LNCaP clone FGC (cell line): Measurements from ENCODE around the gene DCUN1D1.

Source experiments
- DNase-seq: peaks from one replicate; pipeline ENCODE4 v3.0.0-alpha.2; 2011; ENCODE audit warnings: low read depth
- H3K4me3 ChIP-seq: 2 replicates; pipeline ENCODE4 v1.5.1; 2011; ENCODE audit warnings: mild to moderate bottlenecking, low read depth, low read length, control low read depth
- TF ChIP-seq, protein P1 (sequence below): IDR thresholded peaks from 2 replicates; pipeline ENCODE4 v1.5.1; 2012; ENCODE audit warnings: mild to moderate bottlenecking; ENCODE audit not compliant: control insufficient read depth, insufficient read depth; ENCODE audit errors: extremely low read depth

DCUN1D1 gene

DNA sequence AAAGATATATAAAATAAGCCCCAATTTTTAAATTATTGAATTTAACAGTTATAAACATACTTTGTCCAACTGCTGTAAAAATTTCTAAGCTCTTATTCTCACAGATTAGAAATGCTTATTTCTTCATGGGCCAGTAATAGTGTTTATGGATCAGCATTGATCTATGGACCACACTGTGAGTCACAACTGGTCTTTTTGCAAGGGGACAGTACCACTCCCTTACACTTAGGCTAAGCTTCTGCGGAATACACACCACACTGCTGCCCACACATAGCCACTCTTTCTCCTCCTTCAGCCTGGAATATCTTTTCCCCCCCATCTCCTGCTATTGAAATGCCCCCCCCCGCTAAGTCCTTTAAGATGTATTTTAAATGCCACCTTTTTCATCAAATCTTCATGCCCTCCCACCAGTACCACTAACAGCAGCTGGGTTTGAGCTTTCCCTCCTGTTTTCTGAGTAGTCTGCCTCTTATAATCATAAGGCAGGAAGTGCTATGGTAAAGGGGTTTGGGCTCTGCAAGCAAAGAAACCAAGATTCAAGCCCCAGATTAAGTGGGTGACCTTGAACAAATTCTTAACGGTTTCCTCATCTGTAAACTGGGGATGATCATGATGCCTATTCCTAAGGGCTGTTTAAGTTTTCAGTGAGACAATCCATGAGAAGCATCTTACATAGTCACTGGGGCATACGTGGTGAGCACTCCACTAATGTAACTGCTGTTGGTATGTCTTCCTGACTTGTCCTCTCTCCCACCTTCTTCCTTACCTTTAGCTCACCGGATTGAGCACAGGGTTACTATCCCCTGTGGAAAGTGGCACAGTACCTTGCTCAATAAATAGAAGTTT, 69.2 kb downstream of the DCUN1D1 start:
- DNase-seq = no peak
- no peak overlapping the region for H3K4me3 ChIP-seq
- TF ChIP-seq, protein P1, sequence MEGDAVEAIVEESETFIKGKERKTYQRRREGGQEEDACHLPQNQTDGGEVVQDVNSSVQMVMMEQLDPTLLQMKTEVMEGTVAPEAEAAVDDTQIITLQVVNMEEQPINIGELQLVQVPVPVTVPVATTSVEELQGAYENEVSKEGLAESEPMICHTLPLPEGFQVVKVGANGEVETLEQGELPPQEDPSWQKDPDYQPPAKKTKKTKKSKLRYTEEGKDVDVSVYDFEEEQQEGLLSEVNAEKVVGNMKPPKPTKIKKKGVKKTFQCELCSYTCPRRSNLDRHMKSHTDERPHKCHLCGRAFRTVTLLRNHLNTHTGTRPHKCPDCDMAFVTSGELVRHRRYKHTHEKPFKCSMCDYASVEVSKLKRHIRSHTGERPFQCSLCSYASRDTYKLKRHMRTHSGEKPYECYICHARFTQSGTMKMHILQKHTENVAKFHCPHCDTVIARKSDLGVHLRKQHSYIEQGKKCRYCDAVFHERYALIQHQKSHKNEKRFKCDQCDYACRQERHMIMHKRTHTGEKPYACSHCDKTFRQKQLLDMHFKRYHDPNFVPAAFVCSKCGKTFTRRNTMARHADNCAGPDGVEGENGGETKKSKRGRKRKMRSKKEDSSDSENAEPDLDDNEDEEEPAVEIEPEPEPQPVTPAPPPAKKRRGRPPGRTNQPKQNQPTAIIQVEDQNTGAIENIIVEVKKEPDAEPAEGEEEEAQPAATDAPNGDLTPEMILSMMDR = no peak

- TF ChIP-seq, protein P1 = peak; percentile 40
- DNase-seq = no peak
- no peak overlapping the region for H3K4me3 ChIP-seq
Measured at GRCh38 chr3:182909318-182910040, 70.9 kb downstream of the DCUN1D1 start.

GRCh38 chr3:182908471-182908870, 71.9 kb downstream of the DCUN1D1 start:
- no peak for DNase-seq
- H3K4me3 ChIP-seq = no peak overlapping the region
- TF ChIP-seq, protein P1 = no peak

- TF ChIP-seq, protein P1 = no peak
- DNase-seq = no peak
- H3K4me3 ChIP-seq = no peak overlapping the region
Measured at GRCh38 chr3:182906036-182906435, 74.3 kb downstream of the DCUN1D1 start.

GRCh38 chr3:182905623-182906022, 74.7 kb downstream of the DCUN1D1 start:
- no peak for DNase-seq
- TF ChIP-seq, protein P1 = no peak
- H3K4me3 ChIP-seq = no peak overlapping the region

DNA sequence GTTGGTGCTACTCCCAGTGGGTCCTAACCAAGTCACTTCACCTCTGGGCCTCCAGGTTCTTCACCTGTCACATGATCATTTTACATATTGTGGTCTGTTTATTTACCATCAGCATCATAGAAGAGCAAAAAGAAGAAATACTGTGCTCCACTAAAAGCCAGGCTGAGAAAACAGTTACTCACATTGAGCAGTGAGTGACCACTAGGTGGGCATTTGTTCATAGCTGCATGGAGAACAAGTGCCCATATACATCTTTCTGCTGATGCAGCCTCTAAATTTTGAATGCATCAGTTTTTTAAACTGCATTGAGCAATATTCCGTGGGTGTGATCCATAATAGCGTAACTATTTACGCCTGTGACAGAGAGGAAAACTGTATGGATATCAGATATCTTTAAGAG, 76.2 kb downstream of the DCUN1D1 start:
- TF ChIP-seq, protein P1 = no peak
- H3K4me3 ChIP-seq = no peak overlapping the region
- DNase-seq = no peak
